Caco-2 (cell line): Measurements from ENCODE around the gene VANGL1. TPM values are rescaled to one million over a fixed set of nuclear protein-coding genes. Genes with fewer than 3 reads are reported as not detected.
A peak's percentile ranks its signal among the peaks of the same experiment; 100 is the strongest.

ENCODE experiments used
- BruUV-seq: library from RNA; stranded (reverse); fragments of 400-500 nt; replicated peaks from 2 replicates; lab custom pipeline; 2021; lab: Mats Ljungman, UMichigan
- CTCF ChIA-PET: fragments of 300-600 bp; sonication (Branson Sonifier 250); formaldehyde crosslinking; loops from one replicate; lab custom pipeline; 2022; ENCODE audit warnings: antibody characterized with exemption; lab: Charles Lee
- POLR2A ChIA-PET: fragments of 300-600 bp; sonication (Branson Sonifier 250); formaldehyde crosslinking; loops from one replicate; lab custom pipeline; 2022; ENCODE audit warnings: antibody characterized with exemption; lab: Charles Lee
- DNase-seq, 2 experiments: peaks; one replicate each; pipeline versions ENCODE4 v3.0.0 to v3.0.0-alpha.2; 2020 to 2022
- H3K27me3 ChIP-seq: replicated peaks from 2 replicates; pipeline ENCODE4 v1.6.0; 2011; ENCODE audit warnings: low read length; ENCODE audit not compliant: control insufficient read depth, insufficient read depth
- H3K36me3 ChIP-seq: 2 replicates; pipeline ENCODE4 v1.5.1; 2011; ENCODE audit warnings: low read length; ENCODE audit not compliant: control insufficient read depth, insufficient read depth
- H3K4me1 ChIP-seq: fragments of 250-450 bp; sonication (Bioruptor Pico); 2 replicates; pipeline ENCODE4 v1.5.1; 2020; ENCODE audit warnings: mild to moderate bottlenecking
- H3K4me3 ChIP-seq: 2 replicates; pipeline ENCODE4 v1.5.1; 2011; ENCODE audit warnings: low read depth, mild to moderate bottlenecking, control low read depth, low read length
- H3K9me3 ChIP-seq: fragments of 250-450 bp; sonication (Bioruptor Pico); 2 replicates; pipeline ENCODE4 v1.5.1; 2020; ENCODE audit warnings: mild to moderate bottlenecking, moderate library complexity
- H3K27ac Mint-ChIP-seq: one replicate; pipeline ENCODE4 v1.8.0; 2022; ENCODE audit warnings: mixed read lengths; ENCODE audit not compliant: unreplicated experiment
- H3K27me3 Mint-ChIP-seq: one replicate; pipeline ENCODE4 v1.8.0; 2022; ENCODE audit warnings: mixed read lengths; ENCODE audit not compliant: insufficient read depth, unreplicated experiment
- H3K36me3 Mint-ChIP-seq: one replicate; pipeline ENCODE4 v1.8.0; 2022; ENCODE audit warnings: mild to moderate bottlenecking, mixed read lengths; ENCODE audit not compliant: insufficient read depth, unreplicated experiment
- H3K4me1 Mint-ChIP-seq: one replicate; pipeline ENCODE4 v1.8.0; 2022; ENCODE audit warnings: low read depth, mixed read lengths; ENCODE audit not compliant: unreplicated experiment
- H3K4me3 Mint-ChIP-seq: one replicate; pipeline ENCODE4 v1.8.0; 2022; ENCODE audit warnings: mild to moderate bottlenecking, moderate library complexity, mixed read lengths; ENCODE audit not compliant: unreplicated experiment
- H3K9me3 Mint-ChIP-seq: one replicate; pipeline ENCODE4 v1.8.0; 2022; ENCODE audit warnings: mixed read lengths; ENCODE audit not compliant: unreplicated experiment
- intact Hi-C: fragments of 100-400 bp; cut with micrococcal nuclease; formaldehyde crosslinking; loops from one replicate; pipeline ENCODE4 v1.10.0; 2022; ENCODE audit not compliant: unreplicated experiment
- total RNA-seq: library from RNA; stranded (reverse); gene quantifications from 2 replicates; pipeline ENCODE4 v1.2.3, GENCODE V29; 2022
- TF ChIP-seq, protein P1 (sequence below), 2 experiments: fragments of 200-600 bp in 1 of 2; IDR thresholded peaks; 1 replicate in 1 of 2; 2 replicates in 1 of 2; pipeline versions ENCODE4 v1.5.1 to v1.8.0; 2011 to 2022; ENCODE audit warnings: antibody characterized with exemption in 1 of 2, control low read depth in 1 of 2, inconsistent platforms in 1 of 2, low read depth in 1 of 2, low read length in 1 of 2, mild to moderate bottlenecking in 1 of 2, moderate library complexity in 1 of 2; ENCODE audit not compliant: insufficient read depth in 1 of 2, severe bottlenecking in 1 of 2, unreplicated experiment in 1 of 2

The VANGL1 gene
- total RNA-seq, 1 experiment from 2014 or later = 13.6 TPM

DNA sequence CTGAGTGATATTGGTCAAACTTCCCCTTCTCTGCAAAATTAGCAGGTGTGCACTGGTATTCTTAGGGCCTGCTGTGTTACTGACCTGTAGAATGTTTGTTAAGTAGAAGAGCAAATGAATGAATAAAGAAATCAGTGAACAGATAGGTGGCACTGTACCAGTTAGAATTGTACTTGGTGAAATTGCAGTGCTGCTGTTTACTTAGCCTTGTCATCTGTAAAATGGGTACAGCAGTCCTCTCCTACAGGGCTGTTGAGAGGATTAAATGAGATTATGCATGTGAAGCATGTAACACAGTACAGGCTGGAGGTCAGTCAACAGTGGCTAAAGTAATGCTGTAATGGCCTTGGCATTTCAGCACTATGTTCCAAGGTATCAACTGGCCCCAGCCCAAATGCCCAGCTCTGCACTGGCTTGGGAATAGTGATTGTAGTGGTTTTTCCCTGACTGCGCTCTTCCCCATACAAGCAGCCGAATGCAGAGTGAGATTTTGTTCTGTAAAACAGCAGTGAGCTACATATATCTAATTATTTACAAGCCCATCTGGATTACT, 10.5 kb downstream of the VANGL1 start:
- Histone ChIP-seq H3K27me3 (no peaks in the 10 kb centered on the region), H3K9me3 (no peaks in the 10 kb centered on the region), H3K36me3 (0 out of 2 replicates have a peak, but pooled peaks cover 1% of the 10 kb centered on the region), H3K4me1 (peaks cover 36% of the 10 kb centered on the region), H3K4me3 (no peak overlapping the region)
- peaks cover 10% of the 10 kb centered on the region for H3K36me3 Mint-ChIP-seq
- no peak overlapping the region for H3K4me3 Mint-ChIP-seq
- no peaks in the 10 kb centered on the region for H3K27me3 Mint-ChIP-seq
- no peaks in the 10 kb centered on the region for H3K9me3 Mint-ChIP-seq
- no peaks in the 10 kb centered on the region for H3K4me1 Mint-ChIP-seq
- ChIA-PET POLR2A (no interaction called here), CTCF (no interaction called here)
- TF ChIP-seq, protein P1, sequence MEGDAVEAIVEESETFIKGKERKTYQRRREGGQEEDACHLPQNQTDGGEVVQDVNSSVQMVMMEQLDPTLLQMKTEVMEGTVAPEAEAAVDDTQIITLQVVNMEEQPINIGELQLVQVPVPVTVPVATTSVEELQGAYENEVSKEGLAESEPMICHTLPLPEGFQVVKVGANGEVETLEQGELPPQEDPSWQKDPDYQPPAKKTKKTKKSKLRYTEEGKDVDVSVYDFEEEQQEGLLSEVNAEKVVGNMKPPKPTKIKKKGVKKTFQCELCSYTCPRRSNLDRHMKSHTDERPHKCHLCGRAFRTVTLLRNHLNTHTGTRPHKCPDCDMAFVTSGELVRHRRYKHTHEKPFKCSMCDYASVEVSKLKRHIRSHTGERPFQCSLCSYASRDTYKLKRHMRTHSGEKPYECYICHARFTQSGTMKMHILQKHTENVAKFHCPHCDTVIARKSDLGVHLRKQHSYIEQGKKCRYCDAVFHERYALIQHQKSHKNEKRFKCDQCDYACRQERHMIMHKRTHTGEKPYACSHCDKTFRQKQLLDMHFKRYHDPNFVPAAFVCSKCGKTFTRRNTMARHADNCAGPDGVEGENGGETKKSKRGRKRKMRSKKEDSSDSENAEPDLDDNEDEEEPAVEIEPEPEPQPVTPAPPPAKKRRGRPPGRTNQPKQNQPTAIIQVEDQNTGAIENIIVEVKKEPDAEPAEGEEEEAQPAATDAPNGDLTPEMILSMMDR (IDR thresholded peaks at IDR 0.05; ENCODE audit: insufficient read depth in 1 of 2, low read depth in 1 of 2, low read length in 1 of 2, severe bottlenecking in 1 of 2, unreplicated experiment in 1 of 2) = no peak
- no peak overlapping the region for H3K27ac Mint-ChIP-seq
- BruUV-seq = TSS peak; percentile 10
- DNase-seq = no peak
- intact Hi-C loops = no loop called here

DNA sequence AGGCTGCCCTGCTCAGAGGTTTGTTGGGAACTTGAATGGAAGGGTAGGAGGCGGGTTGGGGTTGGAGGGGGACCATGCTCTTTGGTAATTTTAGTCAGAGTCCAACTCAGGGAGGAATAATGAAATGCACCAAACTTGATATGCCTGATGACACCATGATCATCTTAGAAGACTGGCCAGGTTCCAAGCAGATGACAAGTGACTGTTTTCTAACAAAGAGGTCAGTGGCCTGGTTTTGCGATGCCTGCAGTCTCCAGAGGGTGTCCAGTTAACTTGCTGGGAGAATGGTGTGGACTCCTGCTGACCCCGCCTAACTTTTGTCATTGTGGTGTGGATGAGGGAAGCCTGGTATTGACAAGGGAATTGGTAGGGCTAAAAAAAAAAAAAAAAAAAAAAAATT, 12.4 kb downstream of the VANGL1 start:
- Mint-ChIP-seq H3K27ac (no peak overlapping the region), H3K4me1 (no peaks in the 10 kb centered on the region), H3K36me3 (peaks cover 10% of the 10 kb centered on the region), H3K27me3 (no peaks in the 10 kb centered on the region), H3K9me3 (no peaks in the 10 kb centered on the region), H3K4me3 (no peak overlapping the region)
- DNase-seq = no peak
- no TSS peak for BruUV-seq
- ChIA-PET CTCF (no interaction called here), POLR2A (no interaction called here)
- intact Hi-C loops = no loop called here
- H3K4me3 ChIP-seq = no peak overlapping the region
- TF ChIP-seq, protein P1 (IDR thresholded peaks at IDR 0.05; ENCODE audit: insufficient read depth in 1 of 2, low read depth in 1 of 2, low read length in 1 of 2, severe bottlenecking in 1 of 2, unreplicated experiment in 1 of 2) = no peak
- no peaks in the 10 kb centered on the region for H3K9me3 ChIP-seq
- H3K36me3 ChIP-seq = 0 out of 2 replicates have a peak, but pooled peaks cover 1% of the 10 kb centered on the region
- peaks cover 20% of the 10 kb centered on the region for H3K4me1 ChIP-seq
- no peaks in the 10 kb centered on the region for H3K27me3 ChIP-seq

DNA sequence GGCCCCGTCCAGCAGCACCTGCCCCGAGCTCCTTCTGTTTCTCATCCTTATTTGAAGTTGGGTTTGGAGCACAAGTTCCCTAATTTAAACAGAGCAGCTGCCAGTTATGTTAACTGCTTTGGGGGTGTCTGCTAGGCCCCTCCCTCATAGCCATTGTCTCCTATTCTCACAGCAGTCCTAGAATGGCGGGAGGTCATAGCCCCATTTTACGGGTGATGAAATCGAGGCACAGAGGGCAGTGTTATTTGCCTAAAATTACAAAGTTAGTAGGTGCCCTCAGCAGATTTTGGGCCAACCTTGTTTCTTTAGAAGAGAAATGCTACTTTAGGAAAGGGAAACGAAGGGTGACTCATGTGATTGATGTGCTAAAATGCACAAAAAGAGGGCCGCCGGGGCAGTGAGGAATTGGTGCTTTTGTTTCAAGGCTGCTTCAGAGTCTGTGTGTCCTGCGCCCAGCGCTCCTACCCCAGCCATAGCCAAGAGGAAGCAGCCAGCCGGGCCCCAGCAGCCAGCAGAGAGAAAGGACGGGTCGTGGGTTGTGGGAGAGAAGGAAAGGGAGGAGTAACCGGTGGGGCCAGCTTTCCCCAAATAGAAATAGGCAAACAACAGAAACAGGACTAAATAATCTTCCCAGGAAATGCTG, 13.0 kb downstream of the VANGL1 start:
- no TSS peak for BruUV-seq
- Histone ChIP-seq H3K9me3 (no peaks in the 10 kb centered on the region), H3K4me1 (peaks cover 14% of the 10 kb centered on the region), H3K27me3 (no peaks in the 10 kb centered on the region), H3K36me3 (0 out of 2 replicates have a peak, but pooled peaks cover 1% of the 10 kb centered on the region), H3K4me3 (no peak overlapping the region)
- H3K36me3 Mint-ChIP-seq = peaks cover 15% of the 10 kb centered on the region
- ChIA-PET CTCF (no interaction called here), POLR2A (no interaction called here)
- TF ChIP-seq, protein P1 (IDR thresholded peaks at IDR 0.05; ENCODE audit: insufficient read depth in 1 of 2, low read depth in 1 of 2, low read length in 1 of 2, severe bottlenecking in 1 of 2, unreplicated experiment in 1 of 2) = no peak
- no peak overlapping the region for H3K27ac Mint-ChIP-seq
- H3K27me3 Mint-ChIP-seq = no peaks in the 10 kb centered on the region
- no peaks in the 10 kb centered on the region for H3K9me3 Mint-ChIP-seq
- no peaks in the 10 kb centered on the region for H3K4me1 Mint-ChIP-seq
- intact Hi-C loops = no loop called here
- DNase-seq = no peak
- H3K4me3 Mint-ChIP-seq = no peak overlapping the region
